HG02840 (cell line): ENCODE results near the gene CPN2.

Experiments
- ATAC-seq: cut with Tn5 transposase; IDR thresholded peaks from one replicate; pipeline ENCODE4 v1.9.1; 2021; ENCODE audit warnings: mild to moderate bottlenecking, moderate library complexity, moderate number of reproducible peaks; ENCODE audit not compliant: unreplicated experiment, low FRiP score

Gene CPN2

DNA sequence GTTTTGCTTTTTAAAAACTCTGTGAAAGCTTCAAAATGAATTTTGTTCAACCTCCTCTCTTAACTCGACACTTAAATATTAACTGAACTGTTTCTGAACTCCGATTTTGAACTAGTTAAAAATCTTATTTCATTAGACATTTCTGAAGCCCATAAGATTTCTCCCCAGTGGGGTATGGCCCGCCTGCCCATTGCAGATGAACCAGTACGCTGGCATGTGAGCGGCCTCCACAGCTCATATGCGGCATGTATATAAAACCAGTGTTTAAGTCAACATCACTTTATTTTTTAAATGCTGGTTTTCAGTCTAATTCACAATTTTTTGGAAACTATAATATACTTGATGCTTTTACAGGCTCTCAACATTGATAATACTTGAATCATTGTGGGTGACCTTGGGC, 50.2 kb downstream of the CPN2 start:
- ATAC-seq = no peak

DNA sequence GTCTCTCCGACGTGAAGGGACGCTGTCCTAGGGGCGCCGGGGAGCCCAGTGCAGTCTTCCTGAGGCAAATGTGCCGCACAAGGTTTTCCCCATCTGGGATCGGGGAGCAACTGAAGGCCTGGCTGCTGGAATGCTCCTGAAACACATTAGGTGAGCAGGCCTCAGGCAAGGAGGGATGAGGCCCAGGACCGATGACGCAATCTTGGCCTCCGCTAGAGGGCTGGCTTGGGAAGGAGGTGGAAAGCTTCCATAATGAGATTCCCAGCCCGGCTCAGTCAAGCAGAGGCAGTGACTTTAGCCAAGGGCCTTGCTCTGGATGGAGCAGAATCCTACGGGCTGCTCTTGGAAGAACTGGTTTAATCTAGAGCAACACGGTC, 50.8 kb downstream of the CPN2 start:
- no peak for ATAC-seq

DNA sequence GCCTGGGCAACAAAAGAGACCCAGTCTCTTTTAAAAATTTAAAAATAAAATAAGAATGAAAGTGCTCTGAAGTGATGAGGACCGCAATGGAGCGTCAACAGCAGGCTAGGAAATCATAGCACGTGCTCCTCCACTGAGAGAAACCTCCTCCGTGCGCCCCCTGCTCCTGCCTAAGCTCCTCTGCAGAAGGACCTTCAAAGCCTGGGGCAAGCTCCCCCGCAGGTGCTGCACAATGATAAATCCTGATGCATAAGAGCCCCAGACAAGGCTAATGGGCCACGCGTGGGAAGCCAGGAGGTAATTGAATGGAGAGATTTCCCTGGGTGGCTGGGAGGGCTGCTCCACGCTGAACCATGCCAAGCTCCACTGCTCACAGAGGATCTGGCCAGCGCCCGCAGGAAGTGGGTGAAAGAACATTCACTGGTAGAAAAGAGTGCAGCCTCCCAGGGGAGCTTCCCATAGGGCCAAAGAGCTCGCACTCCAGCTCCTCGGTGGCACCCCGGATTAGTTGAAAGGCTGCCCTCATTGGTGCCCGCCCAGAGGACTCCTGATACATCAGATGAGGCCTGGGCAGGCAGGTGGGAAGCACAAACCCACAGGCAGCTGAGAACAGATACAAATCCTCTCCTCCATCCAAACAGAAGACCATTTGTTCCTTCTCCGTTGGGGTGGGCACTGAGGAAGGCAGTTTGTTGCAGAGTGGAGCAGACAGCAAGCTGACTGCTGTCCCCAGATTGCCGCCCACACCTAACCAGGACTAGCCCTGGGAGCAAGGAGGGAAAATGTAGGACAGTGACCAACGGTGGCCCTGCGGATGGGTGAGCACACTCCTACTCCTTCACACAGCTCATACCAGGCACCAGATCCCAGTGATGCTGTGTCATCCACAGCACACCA, 52.5 kb downstream of the CPN2 start:
- no peak for ATAC-seq

DNA sequence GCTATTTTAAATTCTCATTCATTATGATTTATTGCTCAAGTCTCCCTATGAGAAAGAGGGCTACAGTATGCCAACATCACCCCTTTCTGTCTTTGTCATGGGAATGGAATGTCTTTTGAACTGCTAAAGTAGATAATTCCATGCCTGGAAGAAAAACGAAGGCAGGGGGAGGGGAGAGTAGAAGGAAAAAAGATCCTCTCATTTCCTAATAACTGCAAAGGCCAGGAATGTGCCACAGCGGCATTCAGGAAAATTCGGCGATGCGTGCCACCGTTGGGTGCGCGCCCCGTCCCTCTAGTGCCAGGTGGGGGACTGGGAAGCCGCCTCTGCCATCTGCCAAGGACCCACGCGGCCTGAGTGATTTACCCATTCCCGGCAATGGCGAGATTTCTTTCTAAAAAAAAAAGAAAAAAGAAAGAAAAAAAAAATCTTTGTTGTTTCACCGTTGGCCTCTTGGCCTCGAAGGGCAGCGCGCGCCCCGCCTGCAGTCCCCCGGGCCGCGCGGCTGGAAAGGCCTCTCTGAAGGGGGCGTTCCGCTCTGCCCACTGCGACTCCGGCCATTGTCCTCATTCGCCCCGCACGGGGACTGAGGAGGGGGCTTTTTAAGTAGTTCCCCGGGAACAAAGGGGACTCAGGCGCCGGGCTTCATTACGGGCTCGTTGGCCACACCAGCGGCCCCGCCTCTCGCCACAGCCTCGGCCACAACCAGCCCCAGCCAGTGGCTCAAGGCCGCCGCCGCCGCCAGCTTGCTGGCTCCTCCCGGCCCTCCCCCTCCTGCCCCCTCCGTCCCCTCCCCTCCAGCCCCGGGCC, 54.5 kb downstream of the CPN2 start:
- ATAC-seq = no peak

DNA sequence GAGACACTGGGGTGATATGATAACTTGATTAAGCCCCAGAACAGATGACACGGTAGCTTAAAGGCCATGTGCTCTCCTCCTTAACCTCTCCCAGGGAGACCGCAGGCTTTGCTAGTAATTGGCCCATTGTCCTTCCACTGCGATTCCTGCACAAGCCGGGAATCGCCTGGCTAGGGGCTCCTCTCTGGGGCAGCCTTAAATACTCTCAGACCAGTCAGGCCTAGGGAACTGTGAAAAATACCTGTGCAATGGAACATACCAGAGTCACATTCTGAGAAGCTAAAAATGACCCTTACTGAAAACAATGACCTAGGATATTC, 56.3 kb downstream of the CPN2 start:
- ATAC-seq = no peak

DNA sequence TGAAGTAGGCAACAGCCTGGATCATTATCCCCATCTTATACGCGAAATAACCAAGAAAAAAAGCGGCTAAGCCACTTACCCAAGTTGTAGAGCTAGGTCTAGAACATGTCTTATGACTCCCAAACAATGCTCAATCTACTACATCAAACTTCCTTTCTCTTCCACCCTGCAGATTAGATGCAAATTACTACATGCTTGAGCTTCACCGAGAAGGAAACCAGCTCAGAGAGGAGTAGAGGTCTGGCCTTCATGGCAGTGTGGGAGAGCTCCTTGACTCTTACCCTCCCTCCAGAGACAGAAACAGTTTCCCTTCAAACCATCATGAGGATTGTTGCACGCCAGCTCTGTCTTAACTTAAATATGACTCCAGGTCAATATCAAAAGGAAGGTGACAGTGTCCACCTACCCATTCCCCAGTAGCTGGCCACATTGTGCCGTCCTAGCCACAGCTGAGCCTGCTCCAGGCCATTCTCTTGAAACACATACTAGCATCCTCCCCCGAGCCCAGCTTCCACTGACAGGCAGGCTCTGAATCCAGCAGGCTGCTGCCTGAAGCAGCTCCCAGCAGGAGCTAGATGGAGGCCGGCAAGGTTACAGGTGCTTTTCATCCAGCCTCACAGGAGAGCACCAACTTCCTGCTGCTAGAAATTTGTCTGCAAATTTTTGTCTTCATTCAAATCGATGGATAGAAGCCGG, 56.8 kb downstream of the CPN2 start:
- ATAC-seq = no peak

DNA sequence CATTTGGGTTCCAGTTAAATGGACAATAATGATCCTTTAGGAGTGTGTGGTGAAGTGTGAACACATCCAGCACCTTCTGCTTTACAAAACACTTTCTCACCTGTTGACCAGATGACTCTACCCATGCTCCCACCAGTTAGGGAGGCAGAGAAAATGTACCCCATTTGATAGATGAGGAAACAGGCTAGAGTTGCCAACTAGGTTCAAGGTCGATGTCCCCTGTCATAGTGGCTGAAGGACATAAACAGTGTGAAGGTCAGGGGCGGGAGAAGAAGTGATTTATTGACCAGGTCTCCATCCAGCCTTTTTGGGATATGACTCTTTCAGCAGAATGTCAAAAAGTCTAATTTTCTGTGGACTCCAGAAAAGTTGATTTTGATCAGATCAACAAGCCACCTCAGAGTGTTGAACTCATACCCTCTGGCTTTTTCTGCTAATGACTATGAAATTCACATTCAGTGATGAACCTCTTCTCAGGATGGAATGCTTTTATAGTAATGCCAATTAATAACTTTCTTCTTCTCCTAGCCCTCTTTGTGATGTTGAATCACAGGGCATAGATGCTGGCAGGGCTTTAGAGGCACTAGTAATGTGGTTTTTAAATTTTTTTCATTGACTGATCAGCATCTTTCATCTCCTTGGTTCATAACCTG, 57.5 kb downstream of the CPN2 start:
- no peak for ATAC-seq

DNA sequence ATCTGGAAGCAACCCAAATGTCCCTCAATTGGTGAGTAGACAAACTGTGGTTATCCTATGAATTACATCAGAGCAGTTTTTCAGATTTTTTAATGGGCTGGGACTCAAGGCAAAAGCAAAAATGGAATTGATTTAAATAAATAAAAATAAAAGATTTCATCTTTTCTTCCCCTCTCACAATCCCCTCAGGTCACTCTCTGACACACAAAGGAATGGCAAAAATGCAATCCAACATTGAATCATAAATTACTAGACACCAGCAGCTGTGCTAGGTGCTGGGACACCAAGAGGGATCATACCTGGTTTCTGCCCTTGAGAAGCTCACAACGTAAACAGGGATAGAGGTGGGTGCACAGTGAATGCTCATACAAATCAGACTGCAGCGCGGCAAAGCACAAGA, 58.8 kb downstream of the CPN2 start:
- ATAC-seq = no peak
